GM15510 (cell line): ENCODE results near the gene ASB14.

ENCODE experiments used
- POLR2A ChIP-seq: IDR thresholded peaks from 3 replicates; pipeline ENCODE4 v1.6.1; 2011; ENCODE audit warnings: borderline replicate concordance; ENCODE audit not compliant: insufficient read length; ENCODE audit errors: extremely low read depth

The ASB14 gene

DNA sequence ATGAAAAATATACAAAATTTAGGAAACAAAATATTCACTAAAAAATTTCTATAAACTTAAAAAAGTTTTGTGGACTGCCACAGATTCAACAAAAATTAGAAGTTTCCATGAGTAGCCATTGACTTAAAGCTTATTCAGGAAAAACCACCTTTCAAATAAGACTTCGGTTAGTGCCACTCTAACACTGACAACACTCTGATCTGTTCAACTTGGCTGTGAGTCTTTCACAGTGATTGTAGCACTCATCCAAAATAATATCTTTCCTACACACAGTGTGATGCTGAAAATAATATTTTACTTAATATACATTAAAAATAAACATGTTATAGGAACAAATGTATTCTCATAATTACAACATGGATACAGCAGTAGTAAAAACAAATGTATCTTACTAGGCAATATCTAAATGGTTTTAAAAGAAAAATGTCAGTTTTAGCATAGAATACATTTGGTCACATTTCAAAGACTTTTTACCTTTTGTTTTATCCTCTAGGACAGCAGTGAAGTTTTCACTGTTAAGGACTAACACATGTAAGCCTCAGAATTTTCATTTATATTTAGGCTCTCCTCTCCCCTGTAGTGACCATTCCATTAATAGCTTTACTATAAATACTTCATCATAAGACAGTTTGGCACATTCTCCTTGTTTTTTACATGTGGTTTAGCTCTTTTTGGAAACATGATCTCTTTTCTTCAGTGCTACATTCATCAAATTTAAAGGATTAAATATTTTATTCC is at the start of gene ASB14:
TSS of gene ASB14 (minus strand) at position 527 of the 738 bp plus-strand sequence. CDS start 652 bp downstream, outside the sequence.
- TF ChIP-seq POLR2A = no peak

- no peak for TF ChIP-seq POLR2A
Observed at GRCh38 chr3:57335283-57335938, 42.9 kb upstream of the ASB14 start.

DNA sequence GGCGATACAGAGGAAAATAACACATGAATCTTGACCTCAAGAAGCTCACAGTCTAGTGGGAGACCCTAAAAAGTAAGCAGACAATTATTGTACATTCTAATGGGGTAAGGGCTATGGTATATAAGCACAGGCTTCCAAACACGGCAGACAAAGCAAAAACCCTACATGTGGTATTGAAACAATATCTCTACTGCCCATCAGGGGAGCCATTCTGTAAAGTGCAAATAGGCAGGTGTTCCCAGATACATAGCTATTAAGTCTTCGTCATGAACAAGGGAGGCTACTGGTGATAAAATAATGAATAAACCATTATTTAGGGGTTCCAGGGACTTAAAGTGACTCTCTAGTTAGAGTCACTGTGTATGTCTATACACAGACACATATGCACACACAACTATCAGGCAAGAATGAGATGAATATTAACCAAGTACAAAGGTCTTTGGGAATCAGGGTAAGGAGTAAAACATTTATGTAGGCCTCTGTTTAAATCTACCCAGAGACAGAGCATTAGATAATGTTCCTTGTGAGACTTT is 38.7 kb upstream of the ASB14 start:
- TF ChIP-seq POLR2A = no peak

- TF ChIP-seq POLR2A = no peak
Observed at GRCh38 chr3:57314204-57314603, 21.7 kb upstream of the ASB14 start.

- no peak for TF ChIP-seq POLR2A
Observed at GRCh38 chr3:57309769-57310360, 17.4 kb upstream of the ASB14 start.

DNA sequence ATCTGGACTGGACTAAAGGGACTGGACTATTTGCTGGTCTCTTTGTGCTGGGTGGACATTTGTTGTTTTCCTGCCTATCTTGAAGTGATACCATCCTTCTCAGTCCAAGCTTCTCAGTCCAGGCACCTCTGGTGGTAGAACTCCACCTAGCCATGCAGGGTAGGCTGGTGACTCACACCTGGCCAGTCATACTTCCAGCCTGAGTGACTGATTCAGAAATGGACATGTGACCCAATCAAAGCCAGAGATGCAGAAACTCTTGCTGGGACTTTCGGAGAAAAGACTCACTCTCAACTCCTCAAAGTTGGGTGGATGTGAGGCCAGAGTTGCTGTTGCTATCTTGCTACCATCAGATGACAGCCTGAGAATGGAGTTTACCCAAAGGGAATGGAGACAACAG is 5.6 kb upstream of the ASB14 start:
- TF ChIP-seq POLR2A = no peak

DNA sequence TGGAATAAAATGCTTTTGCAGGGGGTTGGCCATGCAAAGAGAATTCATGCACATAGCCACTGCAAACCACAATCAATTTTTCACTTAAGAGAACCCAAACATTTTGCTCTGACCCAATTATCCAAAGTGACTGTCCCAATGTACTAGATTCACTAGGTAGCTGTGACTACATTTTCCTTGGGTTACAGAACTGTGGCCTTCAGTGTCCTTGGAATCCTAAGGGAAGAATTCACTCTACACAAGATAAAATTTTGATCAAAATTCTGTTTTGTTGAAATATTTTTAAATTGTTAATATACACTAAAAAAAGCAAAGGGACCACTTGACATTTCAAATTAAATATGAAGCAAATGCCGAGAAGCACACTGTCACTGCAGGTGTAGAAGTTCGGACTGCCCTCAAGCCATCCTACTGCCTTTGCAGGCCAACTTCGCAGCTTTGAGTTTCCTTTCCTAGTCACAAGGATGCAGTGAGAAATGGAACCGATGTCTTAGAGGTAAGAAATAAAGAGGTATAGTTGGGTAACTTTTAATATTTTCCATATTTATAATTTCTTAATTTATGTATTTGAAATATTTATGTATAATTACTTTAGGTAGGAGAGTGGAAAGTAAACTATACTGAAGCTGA is 527 bp upstream of the ASB14 start:
- TF ChIP-seq POLR2A = no peak

GRCh38 chr3:57288403-57288802 is 4.1 kb downstream of the ASB14 start:
- TF ChIP-seq POLR2A = no peak

- TF ChIP-seq POLR2A = no peak
Observed at GRCh38 chr3:57287205-57287604, 5.3 kb downstream of the ASB14 start.

DNA sequence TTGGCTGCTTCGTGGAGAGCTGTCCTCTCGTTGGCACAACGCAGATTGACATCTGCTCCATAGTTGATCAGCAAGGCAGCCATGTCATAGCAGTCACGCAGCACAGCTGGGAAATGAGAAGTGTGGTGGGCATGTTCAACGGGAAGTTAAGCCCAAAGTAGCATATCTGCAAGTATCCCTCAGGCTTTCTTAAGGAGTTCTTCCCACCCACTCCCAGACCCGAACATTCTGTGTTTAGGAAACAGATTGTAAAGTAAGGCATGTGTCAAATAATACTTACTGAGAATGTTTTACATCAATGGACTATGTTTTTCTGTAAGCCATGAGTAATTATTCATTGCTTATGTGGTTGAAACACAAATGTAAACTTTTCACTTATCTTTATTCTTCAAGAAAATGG is 9.2 kb downstream of the ASB14 start:
- no peak for TF ChIP-seq POLR2A

GRCh38 chr3:57281715-57282114 is 10.8 kb downstream of the ASB14 start:
- TF ChIP-seq POLR2A = no peak

DNA sequence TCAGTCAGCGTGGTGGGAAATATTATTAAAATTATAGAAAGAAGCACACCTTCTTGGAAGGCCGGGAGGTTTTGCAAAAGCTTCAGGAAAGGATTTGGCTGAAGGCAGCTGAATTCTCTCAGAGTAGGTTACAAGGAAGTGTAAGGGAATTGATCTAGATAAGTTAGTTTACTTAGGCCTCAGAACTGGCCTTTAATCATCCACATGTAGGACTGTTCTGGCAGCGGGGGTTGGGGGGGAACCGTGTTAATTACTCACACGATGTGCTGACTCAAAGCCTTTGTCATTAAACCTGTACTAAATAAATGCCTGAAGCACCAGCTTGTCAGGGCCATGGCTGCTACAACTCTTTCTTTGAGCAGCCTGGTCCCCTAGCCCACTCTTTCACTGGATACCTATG is 12.8 kb downstream of the ASB14 start:
- TF ChIP-seq POLR2A = no peak

- TF ChIP-seq POLR2A = no peak
Observed at GRCh38 chr3:57278237-57278636, 14.2 kb downstream of the ASB14 start.

- TF ChIP-seq POLR2A = no peak
Observed at GRCh38 chr3:57275393-57275792, 17.1 kb downstream of the ASB14 start.

DNA sequence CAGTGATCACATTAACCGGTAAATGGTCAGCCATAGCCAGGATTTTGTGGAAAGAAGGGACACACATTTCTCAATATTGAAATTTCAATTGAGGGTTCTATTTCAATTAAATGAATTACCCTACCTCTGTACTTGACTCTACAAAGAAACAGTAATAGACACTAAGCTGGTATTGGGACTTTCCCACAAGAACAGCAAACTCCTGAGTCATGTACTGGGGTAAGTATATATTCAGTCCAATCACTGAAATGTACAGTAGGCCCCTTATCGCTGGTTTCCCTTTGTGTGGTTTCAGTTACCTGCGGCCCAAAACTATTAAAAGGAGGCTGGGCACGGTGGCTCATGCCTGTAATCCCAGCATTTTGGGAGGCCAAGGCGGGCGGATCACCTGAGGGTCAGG is 17.6 kb downstream of the ASB14 start:
- TF ChIP-seq POLR2A = no peak
